Measurements from ENCODE around the gene BICD1.

BICD1 gene

GRCh38 chr12:32063796-32064195 lies 42.9 kb upstream of the BICD1 start:
- H3K9ac ChIP-seq (ENCODE audit: low read depth, low read length) = no peak overlapping the region
- TF ChIP-seq CTCF (IDR thresholded peaks at IDR 0.05; ENCODE audit: borderline replicate concordance, extremely low read depth, low read length, poor library complexity, severe bottlenecking) (no peak), EZH2 (IDR thresholded peaks at IDR 0.05; ENCODE audit: borderline replicate concordance, low read depth, low read length, severe bottlenecking) (no peak)
- no peak overlapping the region for H3K27ac ChIP-seq (ENCODE audit: low read length)
- H4K20me1 ChIP-seq (ENCODE audit: insufficient read depth, low read length) = no peaks in the 10 kb centered on the region
- no peak overlapping the region for H3K4me3 ChIP-seq (ENCODE audit: low read depth in 1 of 2, low read length in 2 of 2)
- H3K36me3 ChIP-seq (ENCODE audit: insufficient read depth, low read length) = no peaks in the 10 kb centered on the region
- ATAC-seq (ENCODE audit: insufficient read depth, low read depth) (no peak), DNase-seq (no peak)
- no peaks in the 10 kb centered on the region for H3K27me3 ChIP-seq (ENCODE audit: insufficient read depth, low read length, poor library complexity)
- no peak overlapping the region for H3K4me2 ChIP-seq (ENCODE audit: insufficient read depth, low read length)
- no peak overlapping the region; the same call in 1 of the 2 replicates for H2AFZ ChIP-seq (ENCODE audit: low read depth, low read length)
- H3K4me1 ChIP-seq (ENCODE audit: insufficient read depth, low read length) = no peaks in the 10 kb centered on the region
- no peaks in the 10 kb centered on the region for H3K9me3 ChIP-seq (ENCODE audit: insufficient read depth, low read length, severe bottlenecking)
- no peaks in the 10 kb centered on the region for H3K79me2 ChIP-seq (ENCODE audit: insufficient read depth, low read length)

- no peak overlapping the region for H3K4me2 ChIP-seq (ENCODE audit: insufficient read depth, low read length)
- H3K4me1 ChIP-seq (ENCODE audit: insufficient read depth, low read length) = no peaks in the 10 kb centered on the region
- TF ChIP-seq EZH2 (IDR thresholded peaks at IDR 0.05; ENCODE audit: borderline replicate concordance, low read depth, low read length, severe bottlenecking) (no peak), CTCF (IDR thresholded peaks at IDR 0.05; ENCODE audit: borderline replicate concordance, extremely low read depth, low read length, poor library complexity, severe bottlenecking) (no peak)
- no peaks in the 10 kb centered on the region for H3K36me3 ChIP-seq (ENCODE audit: insufficient read depth, low read length)
- no peak for ATAC-seq (ENCODE audit: insufficient read depth, low read depth)
- DNase-seq = no peak
- no peak overlapping the region for H3K9ac ChIP-seq (ENCODE audit: low read depth, low read length)
- no peaks in the 10 kb centered on the region for H3K27me3 ChIP-seq (ENCODE audit: insufficient read depth, low read length, poor library complexity)
- H3K27ac ChIP-seq (ENCODE audit: low read length) = no peak overlapping the region
- H4K20me1 ChIP-seq (ENCODE audit: insufficient read depth, low read length) = no peaks in the 10 kb centered on the region
- no peaks in the 10 kb centered on the region for H3K9me3 ChIP-seq (ENCODE audit: insufficient read depth, low read length, severe bottlenecking)
- H3K4me3 ChIP-seq (ENCODE audit: low read depth in 1 of 2, low read length in 2 of 2) = no peak overlapping the region
- H3K79me2 ChIP-seq (ENCODE audit: insufficient read depth, low read length) = no peaks in the 10 kb centered on the region
- no peak overlapping the region for H2AFZ ChIP-seq (ENCODE audit: low read depth, low read length)
Observed at GRCh38 chr12:32066206-32066605, 40.4 kb upstream of the BICD1 start.

GRCh38 chr12:32069071-32069470 lies 37.6 kb upstream of the BICD1 start:
- ATAC-seq (ENCODE audit: insufficient read depth, low read depth) (no peak), DNase-seq (no peak)
- H3K4me1 ChIP-seq (ENCODE audit: insufficient read depth, low read length) = no peaks in the 10 kb centered on the region
- no peak overlapping the region; the same call in 1 of the 2 replicates for H2AFZ ChIP-seq (ENCODE audit: low read depth, low read length)
- no peaks in the 10 kb centered on the region for H3K79me2 ChIP-seq (ENCODE audit: insufficient read depth, low read length)
- no peaks in the 10 kb centered on the region for H4K20me1 ChIP-seq (ENCODE audit: insufficient read depth, low read length)
- no peak overlapping the region for H3K9ac ChIP-seq (ENCODE audit: low read depth, low read length)
- no peaks in the 10 kb centered on the region for H3K36me3 ChIP-seq (ENCODE audit: insufficient read depth, low read length)
- H3K9me3 ChIP-seq (ENCODE audit: insufficient read depth, low read length, severe bottlenecking) = peaks cover 5% of the 10 kb centered on the region
- H3K27me3 ChIP-seq (ENCODE audit: insufficient read depth, low read length, poor library complexity) = no peaks in the 10 kb centered on the region
- H3K27ac ChIP-seq (ENCODE audit: low read length) = no peak overlapping the region
- no peak overlapping the region for H3K4me3 ChIP-seq (ENCODE audit: low read depth in 1 of 2, low read length in 2 of 2)
- no peak overlapping the region for H3K4me2 ChIP-seq (ENCODE audit: insufficient read depth, low read length)
- TF ChIP-seq EZH2 (IDR thresholded peaks at IDR 0.05; ENCODE audit: borderline replicate concordance, low read depth, low read length, severe bottlenecking) = no peak
- no peak for TF ChIP-seq CTCF (IDR thresholded peaks at IDR 0.05; ENCODE audit: borderline replicate concordance, extremely low read depth, low read length, poor library complexity, severe bottlenecking)

- Histone ChIP-seq H3K9me3 (ENCODE audit: insufficient read depth, low read length, severe bottlenecking) (peaks cover 8% of the 10 kb centered on the region), H3K27ac (ENCODE audit: low read length) (no peak overlapping the region), H3K27me3 (ENCODE audit: insufficient read depth, low read length, poor library complexity) (no peaks in the 10 kb centered on the region), H3K36me3 (ENCODE audit: insufficient read depth, low read length) (no peaks in the 10 kb centered on the region), H3K4me1 (ENCODE audit: insufficient read depth, low read length) (no peaks in the 10 kb centered on the region), H3K4me2 (ENCODE audit: insufficient read depth, low read length) (no peak overlapping the region), H3K79me2 (ENCODE audit: insufficient read depth, low read length) (no peaks in the 10 kb centered on the region), H3K9ac (ENCODE audit: low read depth, low read length) (no peak overlapping the region), H4K20me1 (ENCODE audit: insufficient read depth, low read length) (no peaks in the 10 kb centered on the region), H2AFZ (ENCODE audit: low read depth, low read length) (no peak overlapping the region), H3K4me3 (ENCODE audit: low read depth in 1 of 2, low read length in 2 of 2) (no peak overlapping the region)
- TF ChIP-seq EZH2 (IDR thresholded peaks at IDR 0.05; ENCODE audit: borderline replicate concordance, low read depth, low read length, severe bottlenecking) (no peak), CTCF (IDR thresholded peaks at IDR 0.05; ENCODE audit: borderline replicate concordance, extremely low read depth, low read length, poor library complexity, severe bottlenecking) (no peak)
- no peak for ATAC-seq (ENCODE audit: insufficient read depth, low read depth)
- DNase-seq = no peak
Observed at GRCh38 chr12:32069731-32070130, 36.9 kb upstream of the BICD1 start.

All from DND-41 (cell line).